GF-D8 (cell line): ENCODE measurements around the gene TM9SF1.
A peak's percentile ranks its signal among the peaks of the same experiment; 100 is the strongest.

Experiments used
- DNase-seq: peaks from one replicate; lab custom pipeline; 2025; lab: John Stamatoyannopoulos, UW

Gene TM9SF1, protein sequence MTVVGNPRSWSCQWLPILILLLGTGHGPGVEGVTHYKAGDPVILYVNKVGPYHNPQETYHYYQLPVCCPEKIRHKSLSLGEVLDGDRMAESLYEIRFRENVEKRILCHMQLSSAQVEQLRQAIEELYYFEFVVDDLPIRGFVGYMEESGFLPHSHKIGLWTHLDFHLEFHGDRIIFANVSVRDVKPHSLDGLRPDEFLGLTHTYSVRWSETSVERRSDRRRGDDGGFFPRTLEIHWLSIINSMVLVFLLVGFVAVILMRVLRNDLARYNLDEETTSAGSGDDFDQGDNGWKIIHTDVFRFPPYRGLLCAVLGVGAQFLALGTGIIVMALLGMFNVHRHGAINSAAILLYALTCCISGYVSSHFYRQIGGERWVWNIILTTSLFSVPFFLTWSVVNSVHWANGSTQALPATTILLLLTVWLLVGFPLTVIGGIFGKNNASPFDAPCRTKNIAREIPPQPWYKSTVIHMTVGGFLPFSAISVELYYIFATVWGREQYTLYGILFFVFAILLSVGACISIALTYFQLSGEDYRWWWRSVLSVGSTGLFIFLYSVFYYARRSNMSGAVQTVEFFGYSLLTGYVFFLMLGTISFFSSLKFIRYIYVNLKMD

DNA sequence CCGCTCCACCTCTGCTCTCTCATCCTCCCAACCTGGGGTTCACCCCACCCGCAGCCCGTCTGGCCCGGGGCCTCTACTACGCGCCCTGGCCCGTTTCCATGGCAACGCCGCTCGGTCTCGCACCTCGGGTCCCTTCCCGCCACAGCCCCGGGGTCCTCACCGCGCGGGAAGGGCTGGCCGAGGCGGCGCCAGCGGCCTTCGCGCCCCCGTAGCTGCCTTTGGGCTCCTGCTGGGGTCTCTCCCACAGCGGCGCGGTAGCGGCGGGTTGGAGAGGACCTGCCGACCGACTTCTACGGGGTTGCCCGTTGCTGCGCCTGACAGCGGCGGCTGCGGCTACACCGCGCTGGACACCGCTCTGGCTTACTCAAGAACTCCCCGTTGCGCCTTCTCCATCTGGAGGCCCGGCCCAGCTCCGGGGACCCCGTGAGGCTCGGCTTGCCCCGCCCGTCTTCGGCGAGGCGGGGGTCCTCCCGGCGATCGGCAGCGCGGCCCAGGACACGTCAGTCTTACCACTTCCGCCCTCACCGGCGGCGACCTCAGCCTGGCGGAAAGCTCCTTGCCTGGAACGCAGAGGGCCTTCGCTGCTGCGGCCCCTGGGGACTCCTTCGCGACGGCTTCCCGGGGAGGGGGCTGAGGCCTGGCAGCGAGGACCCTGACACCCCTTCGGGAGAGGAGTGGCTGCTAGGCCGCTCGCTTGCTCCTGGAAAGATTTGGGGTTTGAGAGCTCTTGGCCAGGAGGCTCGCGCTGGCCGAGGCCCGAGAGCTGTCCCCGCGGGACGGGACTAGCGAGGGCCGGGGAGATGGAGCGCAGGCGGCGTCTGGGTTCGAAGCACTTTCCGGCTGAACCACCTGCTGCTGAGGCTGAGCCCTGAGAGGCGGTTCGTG lies at the start of gene TM9SF1:
TM9SF1 (minus strand) TSS at position 256 of the 885 bp plus-strand sequence. CDS start 422 bp downstream, outside the sequence.
- DNase-seq, result peak; percentile 72

DNA sequence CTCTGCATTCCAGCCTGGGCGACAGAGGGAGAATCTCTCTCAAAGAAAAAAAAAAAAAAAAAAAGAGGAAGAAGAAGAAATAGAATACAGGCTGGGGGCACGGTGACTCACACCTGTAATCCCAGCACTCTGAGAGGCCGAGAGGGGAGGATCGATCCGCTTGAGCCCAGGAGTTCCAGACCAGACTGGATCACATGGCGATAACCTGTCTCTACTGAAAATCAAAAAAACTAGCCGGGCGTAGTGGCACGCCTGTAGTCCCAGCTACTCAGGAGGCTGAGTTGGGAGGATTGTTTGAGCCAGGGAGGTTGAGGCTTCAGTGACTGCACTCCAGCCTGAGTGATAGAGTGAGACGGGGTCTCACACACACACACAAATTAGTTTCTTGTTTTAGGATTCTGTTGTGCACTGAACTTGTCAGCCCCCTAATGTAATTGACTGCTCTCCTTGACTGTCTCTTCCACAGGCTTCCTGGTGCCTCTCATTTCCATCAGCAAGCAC lies 48.1 kb upstream of the TM9SF1 start:
- DNase-seq, result peak; percentile 60

DNA sequence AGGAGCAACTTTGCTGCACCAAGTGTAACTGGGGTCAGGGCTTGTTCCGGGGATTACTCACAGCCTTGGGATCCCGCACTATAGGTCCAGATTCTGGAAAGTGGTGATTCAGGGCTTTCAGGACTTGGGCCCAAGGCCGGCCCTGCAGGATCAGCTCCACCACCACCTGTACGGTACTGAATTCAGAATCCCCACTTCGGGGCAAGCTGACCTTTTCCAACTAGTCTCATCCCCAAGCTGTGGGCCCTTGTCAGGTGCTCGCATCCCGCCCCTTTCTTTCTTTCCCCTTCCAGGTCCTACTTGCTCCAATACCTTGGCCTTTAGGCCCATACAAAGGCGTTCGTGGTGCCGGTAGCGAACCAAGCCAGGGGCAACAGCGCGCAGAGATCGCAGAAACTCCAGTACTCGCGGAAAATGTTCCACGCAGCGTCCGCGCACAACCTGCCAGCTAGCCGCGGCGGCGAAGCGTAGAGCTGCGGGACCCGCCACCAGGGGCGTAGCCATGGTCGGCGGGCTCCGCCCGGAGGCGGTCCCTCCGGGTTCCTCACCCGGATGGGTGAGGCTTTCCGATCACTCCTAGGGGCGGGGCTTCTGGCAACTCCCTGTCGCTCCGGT lies 46.7 kb upstream of the TM9SF1 start:
- DNase-seq, result peak; percentile 75

DNA sequence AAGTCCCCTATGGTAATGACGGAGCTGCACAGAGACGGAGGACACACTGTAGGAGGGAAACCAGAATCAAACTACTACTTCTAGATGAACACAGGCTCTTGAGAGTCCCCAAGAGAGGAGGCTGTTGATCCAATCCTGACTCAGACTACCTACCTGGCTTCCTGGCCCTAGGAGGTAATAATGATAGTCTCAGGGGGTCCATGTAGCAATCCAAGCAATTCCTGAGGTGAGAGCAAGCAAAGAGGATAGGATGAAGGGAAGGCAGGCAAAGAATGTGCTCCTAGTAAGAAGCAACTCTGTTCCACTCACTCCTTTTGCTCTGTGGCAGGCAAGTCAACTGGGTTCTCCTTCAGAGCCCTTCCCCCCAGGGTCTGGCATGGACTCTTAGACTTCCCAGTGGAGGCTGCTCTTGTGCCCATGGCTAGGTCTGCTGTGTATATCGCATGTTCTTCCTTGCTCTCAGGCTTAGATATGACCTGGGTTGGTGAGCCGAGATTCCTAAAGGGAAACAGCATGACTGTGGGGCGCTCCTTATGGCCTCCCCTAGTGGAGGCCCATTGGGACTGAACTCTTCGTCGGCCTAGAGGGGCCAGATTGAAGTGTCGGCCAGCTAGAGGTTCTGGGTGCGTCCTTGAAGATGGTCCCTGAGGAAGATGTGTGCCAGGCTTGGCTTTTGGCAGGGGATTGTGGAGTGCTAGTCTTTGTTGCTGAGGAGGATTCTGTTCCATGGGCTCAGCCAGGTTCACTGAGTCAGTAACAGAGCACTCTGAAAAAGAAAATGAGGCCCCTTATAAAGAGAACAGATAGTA lies 45.1 kb upstream of the TM9SF1 start:
- DNase-seq, result no peak

DNA sequence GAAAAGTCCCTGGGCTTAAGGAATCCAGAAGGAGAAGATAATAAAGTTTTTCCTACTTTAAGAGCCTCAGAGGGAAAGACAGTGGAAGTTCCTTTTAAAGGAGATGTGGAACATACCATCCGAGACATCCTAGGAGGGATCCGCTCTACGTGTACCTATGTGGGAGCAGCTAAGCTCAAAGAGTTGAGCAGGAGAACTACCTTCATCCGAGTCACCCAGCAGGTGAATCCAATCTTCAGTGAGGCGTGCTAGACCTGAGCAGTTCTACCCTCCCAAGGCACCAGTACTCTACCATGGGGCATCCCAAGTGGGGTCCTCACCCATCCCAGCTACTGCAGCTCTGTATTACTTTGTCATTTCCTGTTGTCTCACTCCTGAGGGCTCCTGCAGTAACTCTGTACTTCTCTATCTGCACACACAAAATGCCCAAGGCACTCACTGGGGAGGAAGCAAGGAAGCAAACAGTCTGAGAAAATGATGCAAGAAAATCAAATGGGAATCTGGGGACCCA lies 43.3 kb upstream of the TM9SF1 start:
- DNase-seq, result no peak

DNA sequence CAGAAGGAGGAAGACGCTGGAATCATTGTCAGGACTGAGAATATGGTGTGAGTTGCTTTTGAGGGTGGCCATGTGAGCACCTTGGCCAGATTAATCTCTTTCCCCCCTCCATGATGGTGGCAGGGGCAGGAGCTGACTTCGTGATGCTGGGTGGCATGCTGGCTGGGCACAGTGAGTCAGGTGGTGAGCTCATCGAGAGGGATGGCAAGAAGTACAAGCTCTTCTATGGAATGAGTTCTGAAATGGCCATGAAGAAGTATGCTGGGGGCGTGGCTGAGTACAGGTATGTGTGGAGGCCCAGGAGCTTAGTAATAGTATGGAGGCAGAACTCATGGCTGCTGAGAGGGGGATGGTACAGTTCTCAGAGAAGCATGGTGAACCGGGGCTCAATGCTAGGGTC lies 42.9 kb upstream of the TM9SF1 start:
- no peak for DNase-seq

DNA sequence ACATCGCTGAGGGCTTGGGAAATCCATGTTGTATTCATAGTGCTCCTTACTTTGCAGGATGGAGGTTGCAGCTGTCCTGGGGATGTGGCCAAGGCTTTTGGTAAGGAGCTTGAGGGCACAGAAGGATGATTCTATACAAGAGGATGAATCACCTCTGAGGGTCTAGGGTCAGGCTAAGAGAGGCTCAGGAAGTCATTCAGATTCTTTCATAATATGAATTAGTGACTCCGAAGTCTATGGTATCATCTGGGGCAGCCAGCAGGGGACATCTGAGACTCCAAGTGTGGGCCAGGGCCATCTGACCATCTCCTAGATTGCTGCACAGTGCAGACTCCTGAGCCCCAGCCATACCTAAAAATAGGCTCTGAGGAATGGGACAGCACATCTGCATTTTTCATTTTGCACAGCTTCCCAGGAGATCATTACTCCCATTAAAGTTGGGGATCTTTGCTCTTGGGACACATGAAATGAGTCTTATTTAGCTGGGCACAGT lies 42.3 kb upstream of the TM9SF1 start:
- no peak for DNase-seq

DNA sequence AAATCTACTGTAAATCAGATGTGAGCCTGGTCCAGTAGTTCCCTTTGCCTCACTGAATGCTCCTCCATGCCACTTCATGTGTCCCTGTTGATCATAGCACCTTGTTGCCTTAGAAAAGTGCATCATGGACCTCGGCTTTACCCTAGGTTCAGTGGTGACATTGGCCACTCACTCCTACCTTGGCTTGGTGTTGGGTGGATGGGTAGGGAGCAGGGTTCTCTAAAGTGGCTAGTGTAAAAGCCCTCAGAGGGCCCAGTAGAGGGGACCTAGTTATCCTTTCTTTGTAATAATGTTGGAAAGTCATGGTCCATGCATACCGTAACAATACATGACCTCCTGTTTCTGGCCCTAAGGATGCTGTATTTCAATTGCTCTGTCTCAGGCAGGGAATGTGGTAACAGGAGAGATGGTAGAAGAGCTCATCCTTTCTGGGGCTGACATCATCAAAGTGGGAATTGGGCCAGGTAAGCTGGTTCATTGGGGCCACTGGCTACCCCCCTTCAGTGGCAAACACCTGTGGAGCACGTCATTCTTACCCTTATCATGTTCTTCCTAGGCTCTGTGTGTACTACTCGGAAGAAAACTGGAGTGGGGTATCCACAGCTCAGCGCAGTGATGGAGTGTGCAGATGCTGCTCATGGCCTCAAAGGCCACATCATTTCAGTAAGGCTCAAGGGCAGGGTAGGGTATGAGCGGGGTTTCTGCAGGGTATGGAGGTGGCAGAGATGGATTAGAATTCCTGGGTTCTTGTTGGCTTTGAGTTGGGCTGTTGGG lies 41.6 kb upstream of the TM9SF1 start:
- DNase-seq, result no peak

DNA sequence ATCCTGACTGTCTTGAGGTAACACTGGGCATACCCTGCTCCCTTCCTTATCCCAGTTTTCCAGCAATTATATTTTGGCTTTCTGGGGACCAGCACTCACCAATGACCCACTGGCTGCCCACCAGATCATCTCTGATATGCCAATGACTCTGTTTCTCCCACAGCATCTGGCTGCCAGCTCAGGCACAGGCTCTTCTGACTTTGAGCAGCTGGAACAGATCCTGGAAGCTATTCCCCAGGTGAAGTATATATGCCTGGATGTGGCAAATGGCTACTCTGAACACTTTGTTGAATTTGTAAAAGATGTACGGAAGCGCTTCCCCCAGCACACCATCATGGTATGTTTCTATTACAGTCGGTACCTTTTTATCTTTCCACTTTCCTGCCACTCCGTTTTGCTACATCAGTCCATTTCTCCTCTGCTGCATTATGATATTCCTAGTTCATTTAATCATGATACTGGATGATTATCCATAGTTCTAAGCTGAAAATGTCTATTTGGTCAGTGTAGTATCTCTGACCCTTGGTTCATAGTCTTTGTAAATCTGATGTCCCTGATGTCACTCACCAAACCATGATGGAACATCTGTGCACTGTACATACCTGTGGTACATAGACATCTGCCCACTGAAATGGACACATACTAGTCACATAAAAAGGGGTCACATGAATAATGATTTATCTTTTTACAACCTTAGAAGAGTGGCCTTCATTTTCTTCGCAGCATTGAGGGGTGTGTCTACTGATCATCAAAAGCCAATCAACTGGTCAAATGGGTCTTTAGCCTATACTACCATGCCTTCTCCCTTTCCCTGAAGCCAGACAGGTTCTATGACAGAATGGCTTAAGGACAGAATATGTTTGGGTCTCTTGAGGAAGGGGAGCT lies 40.8 kb upstream of the TM9SF1 start:
- DNase-seq, result no peak

DNA sequence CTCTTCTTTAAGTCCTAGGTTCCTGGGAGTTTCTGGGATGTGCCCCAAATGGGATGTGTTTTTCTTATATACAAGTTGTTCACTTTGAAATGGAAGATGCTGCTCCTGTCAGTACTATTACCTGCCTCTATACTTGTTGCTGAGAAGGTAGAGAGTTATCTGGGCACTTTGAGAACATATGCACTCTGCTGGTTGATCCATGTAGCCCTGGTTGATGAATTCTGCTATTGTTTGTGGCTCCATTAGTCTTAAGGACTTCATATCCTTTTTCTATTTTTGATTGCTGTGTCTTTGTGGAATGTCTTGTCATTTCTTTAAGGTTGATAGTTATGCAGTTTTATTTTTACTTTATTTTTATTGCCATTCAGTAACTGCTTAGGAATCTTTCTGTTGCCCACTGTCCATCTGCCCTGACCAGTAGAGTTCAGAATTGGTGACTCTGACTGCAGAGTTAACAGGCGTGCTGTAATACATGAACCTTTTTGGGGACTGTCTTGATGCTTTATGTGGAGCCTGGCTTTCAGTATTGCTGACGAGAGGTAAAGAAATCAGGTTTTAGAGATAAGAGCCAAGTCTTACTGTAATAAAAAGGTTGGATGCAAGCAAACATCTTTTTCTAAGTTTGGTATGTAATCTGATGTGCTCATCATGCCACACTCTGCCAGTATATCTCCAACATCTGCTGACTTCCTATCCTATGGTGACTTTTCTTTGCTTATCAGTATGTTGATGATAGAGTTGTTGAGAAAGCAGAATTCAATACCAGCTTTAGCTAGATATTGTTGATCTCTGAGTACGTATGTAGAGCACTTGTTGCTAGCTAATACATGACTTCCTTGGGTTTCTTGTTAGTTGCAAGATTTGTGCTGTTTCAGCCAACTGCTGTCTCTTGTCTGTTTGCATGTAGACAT lies 39.1 kb upstream of the TM9SF1 start:
- DNase-seq, result no peak

DNA sequence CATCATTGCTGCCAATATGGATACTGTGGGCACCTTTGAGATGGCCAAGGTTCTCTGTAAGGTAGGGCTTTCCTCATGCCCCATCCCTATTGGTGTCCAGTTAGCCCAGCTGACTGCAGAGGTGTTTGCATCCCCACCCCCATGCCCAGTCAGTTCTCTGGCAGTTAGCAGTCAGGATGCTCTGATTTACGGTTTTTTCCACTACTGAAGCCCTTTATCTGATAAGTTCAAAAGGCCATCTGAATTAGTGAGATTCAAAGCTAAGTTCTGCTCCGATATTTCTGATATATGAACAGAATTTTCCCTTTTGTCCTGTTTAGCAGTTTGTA lies 38.3 kb upstream of the TM9SF1 start:
- no peak for DNase-seq

DNA sequence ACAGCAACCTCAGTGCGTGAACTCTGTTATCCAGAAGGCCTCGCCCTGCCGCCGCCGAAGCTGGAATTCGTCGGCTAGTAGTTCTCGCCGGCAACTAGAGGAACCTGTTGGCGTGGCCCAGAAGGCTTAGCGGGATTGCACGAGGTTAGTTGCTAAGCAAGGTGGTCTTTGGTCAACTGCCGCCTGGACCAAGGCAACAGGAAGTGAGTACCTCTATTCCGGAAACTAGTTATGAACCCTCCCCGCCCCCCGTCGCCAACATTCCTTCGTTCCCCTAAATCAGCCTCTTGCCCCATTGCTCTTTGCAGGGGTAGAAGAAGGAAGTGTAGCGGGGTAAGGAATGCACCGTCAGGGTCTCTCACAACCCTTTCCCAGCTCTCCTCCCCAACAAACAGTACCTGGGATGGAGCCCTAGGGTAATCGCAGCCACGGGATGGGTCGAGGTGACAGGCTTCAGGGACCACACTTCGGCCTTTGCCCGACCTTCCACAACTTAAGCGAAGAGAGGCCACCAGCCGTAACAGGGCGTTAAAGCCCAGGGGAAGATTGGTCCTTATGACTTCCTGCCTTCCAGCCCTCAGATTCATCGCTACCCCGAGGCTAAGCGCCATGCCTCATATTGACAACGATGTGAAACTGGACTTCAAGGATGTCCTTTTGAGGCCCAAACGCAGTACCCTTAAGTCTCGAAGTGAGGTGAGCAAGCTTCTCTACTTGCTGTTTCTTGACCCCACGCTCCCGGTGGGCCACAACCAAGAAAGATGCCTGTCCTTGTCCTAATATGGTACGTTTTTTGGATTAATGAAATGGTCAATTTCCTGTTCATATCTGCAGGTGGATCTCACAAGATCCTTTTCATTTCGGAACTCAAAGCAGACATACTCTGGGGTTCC lies 37.6 kb upstream of the TM9SF1 start, which contains the start of gene GMPR2:
GMPR2 (plus strand) TSS at position 285 of the 893 bp plus-strand sequence; CDS start at position 610, 325 bp downstream.
- no peak for DNase-seq

DNA sequence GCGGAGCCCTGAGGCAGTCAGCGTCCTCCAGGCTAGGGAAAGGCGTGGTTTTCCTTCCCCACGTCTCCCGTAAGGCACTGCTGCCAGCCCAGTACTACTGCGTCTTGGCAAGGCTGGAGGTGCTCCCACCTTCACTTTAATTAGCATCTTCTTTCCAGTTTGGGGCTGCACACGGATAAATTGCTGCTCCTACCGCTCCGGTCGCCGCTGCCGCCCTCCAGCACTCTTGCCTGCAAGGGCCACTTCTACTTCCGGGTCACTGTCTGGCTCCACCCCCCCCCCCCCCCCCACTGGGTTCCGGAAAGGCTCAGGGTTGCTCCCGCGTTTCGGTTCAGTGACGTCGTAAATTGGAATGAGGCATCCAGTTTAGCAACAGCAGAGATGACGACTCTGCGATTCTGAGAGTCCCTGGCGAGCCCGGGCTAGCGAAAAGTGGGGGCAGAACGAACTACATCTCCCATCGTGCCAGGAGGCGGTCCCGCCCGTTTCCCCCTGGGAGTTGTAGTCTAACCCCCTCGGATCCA lies 36.9 kb upstream of the TM9SF1 start, which contains the start of gene NEDD8:
NEDD8 (minus strand) TSS at position 247 of the 524 bp plus-strand sequence; CDS start at position 147, 100 bp downstream.
- DNase-seq, result peak; percentile 89

DNA sequence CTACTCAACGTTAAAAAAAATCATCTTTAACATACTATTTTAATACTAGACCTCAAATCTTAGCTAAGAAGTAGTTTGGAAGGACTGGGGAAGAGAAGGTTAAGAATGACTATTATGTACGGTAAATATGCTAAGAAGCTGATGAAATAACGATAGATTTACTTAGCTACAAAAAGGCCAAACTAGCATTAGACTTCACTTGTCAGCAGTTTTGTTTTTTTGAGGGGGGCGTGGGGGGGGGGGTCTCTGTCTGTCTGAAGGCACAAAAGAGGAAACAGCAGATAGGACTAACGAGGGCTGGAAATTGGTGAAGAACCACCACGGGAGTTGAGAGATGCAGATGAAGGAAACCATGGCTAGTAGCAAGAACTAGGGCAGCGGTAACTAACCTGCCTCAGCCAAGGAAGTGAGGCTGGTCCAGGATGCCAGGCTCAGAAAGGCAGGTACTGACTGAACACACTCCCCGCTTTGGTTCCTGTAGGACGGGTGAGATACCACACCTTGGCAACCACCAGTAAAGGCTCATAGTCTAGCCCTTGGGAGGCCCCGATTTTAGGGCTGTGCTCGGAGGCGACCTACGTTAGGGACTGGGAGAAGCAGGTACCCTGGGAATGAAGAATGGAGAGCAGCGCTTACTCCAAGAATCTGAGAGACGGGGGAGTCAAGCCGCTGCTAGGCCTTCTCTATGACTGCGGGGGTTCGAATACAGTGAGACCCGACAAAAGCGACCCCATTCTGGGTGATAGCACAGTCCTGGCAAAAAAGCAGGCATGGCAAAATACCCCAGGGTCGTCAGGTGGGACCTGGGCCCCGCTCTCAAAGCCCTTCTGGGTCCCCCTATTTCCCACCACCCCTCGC lies 36.3 kb upstream of the TM9SF1 start:
- peak; percentile 40 for DNase-seq

DNA sequence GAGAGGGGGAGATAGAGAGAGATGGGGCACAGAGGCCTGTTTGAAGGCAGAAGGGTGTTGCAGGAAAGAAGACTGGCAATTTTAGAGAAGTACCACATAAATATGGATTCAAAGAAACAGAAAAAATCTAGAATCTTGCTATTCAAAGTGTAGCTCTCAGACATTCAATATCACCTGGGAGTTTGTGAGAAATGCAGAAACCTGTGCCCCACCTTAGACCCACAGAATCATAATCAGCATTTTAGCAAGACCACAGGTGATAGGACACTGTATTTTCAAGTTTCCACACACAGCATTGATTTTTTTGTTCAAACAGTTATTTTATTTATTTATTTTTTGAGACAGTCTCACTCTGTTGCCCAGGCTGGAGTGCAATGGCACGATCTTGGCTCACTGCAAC lies 33.7 kb upstream of the TM9SF1 start:
- DNase-seq, result no peak
